Measurements from ENCODE around the gene GPR101.

DNA sequence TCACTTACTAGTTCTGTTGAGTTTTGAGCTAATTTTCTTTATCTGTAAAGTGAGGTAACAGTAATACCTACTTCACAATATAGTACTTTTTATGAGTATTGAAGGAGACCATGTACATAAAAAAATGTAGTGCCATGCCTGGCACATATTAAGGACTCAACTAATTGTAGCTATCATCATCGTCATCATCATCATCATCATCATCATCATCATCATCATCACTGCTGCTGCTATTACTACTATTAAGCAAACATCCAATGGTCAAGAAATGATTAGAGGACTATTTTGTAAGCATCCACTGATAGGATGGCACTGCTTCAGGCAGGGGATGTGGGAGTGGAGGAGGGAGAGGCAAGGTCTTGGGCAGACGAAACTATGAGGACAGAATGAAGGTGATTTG lies 47.4 kb upstream of the GPR101 start:
- TF ChIP-seq, protein P1, sequence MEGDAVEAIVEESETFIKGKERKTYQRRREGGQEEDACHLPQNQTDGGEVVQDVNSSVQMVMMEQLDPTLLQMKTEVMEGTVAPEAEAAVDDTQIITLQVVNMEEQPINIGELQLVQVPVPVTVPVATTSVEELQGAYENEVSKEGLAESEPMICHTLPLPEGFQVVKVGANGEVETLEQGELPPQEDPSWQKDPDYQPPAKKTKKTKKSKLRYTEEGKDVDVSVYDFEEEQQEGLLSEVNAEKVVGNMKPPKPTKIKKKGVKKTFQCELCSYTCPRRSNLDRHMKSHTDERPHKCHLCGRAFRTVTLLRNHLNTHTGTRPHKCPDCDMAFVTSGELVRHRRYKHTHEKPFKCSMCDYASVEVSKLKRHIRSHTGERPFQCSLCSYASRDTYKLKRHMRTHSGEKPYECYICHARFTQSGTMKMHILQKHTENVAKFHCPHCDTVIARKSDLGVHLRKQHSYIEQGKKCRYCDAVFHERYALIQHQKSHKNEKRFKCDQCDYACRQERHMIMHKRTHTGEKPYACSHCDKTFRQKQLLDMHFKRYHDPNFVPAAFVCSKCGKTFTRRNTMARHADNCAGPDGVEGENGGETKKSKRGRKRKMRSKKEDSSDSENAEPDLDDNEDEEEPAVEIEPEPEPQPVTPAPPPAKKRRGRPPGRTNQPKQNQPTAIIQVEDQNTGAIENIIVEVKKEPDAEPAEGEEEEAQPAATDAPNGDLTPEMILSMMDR (IDR thresholded peaks at IDR 0.05) = no peak
- no peak for TF ChIP-seq EZH2 (IDR thresholded peaks at IDR 0.05; ENCODE audit: borderline replicate concordance, insufficient read depth, low read depth, low read length, poor library complexity, severe bottlenecking)
